Hepatocyte (in vitro differentiated cells): Measurements from ENCODE around the gene BCL2L1. TPM values are rescaled to one million over a fixed set of nuclear protein-coding genes. Genes with fewer than 3 reads are reported as not detected.

Experiments
- DNase-seq: peaks from one replicate; pipeline ENCODE4 v3.0.0-alpha.2; 2016; ENCODE audit warnings: low spot score
- H2AFZ ChIP-seq: fragments of 200-600 bp; sonication (generic); 2 replicates; pipeline ENCODE4 v1.6.0; 2016; ENCODE audit warnings: antibody characterized with exemption, mild to moderate bottlenecking
- H3K27ac ChIP-seq: fragments of 200-600 bp; sonication (generic); 2 replicates; pipeline ENCODE4 v1.5.1; 2016; ENCODE audit warnings: mild to moderate bottlenecking
- H3K27me3 ChIP-seq: fragments of 200-600 bp; sonication (generic); 2 replicates; pipeline ENCODE4 v1.6.1; 2016
- H3K36me3 ChIP-seq: fragments of 200-600 bp; sonication (generic); replicated peaks from 2 replicates; pipeline ENCODE4 v1.5.1; 2016; ENCODE audit warnings: low read depth; ENCODE audit not compliant: insufficient read depth
- H3K4me1 ChIP-seq: fragments of 200-600 bp; sonication (generic); 2 replicates; pipeline ENCODE4 v1.5.1; 2016; ENCODE audit warnings: mild to moderate bottlenecking, moderate library complexity; ENCODE audit not compliant: insufficient read depth
- H3K4me2 ChIP-seq: fragments of 200-600 bp; sonication (generic); 2 replicates; pipeline ENCODE4 v1.6.0; 2016
- H3K4me3 ChIP-seq: fragments of 200-600 bp; sonication (generic); 2 replicates; pipeline ENCODE4 v1.5.1; 2016; ENCODE audit warnings: mild to moderate bottlenecking
- H3K79me2 ChIP-seq: fragments of 200-600 bp; sonication (generic); 2 replicates; pipeline ENCODE4 v1.6.0; 2017; ENCODE audit warnings: mild to moderate bottlenecking
- H3K9me2 ChIP-seq: fragments of 200-600 bp; sonication (generic); replicated peaks from 2 replicates; pipeline ENCODE4 v1.6.0; 2017; ENCODE audit warnings: mild to moderate bottlenecking; ENCODE audit not compliant: insufficient read depth
- H3K9me3 ChIP-seq: fragments of 200-600 bp; sonication (generic); 2 replicates; pipeline ENCODE4 v1.5.1; 2016; ENCODE audit warnings: low read depth, mild to moderate bottlenecking
- H4K20me1 ChIP-seq: fragments of 200-600 bp; sonication (generic); 2 replicates; pipeline ENCODE4 v1.6.0; 2016; ENCODE audit warnings: mild to moderate bottlenecking; ENCODE audit not compliant: insufficient read depth, poor library complexity, severe bottlenecking
- EZH2 ChIP-seq: fragments of 200-600 bp; sonication (generic); IDR thresholded peaks from 2 replicates; pipeline ENCODE4 v1.6.1; 2016; ENCODE audit warnings: antibody characterized with exemption, mild to moderate bottlenecking, borderline replicate concordance
- EZH2phosphoT487 ChIP-seq: fragments of 200-600 bp; sonication (generic); IDR thresholded peaks from one replicate; pipeline ENCODE4 v1.6.1; 2018; ENCODE audit warnings: antibody characterized with exemption, mild to moderate bottlenecking, low read depth, moderate library complexity; ENCODE audit not compliant: unreplicated experiment, severe bottlenecking
- WGBS: methylation state at CpG from one replicate; pipeline ENCODE4 v1.1.6; 2016; ENCODE audit warnings: low lambda C conversion rate; ENCODE audit errors: missing lambda C conversion rate; 5-methylcytosine and 5-hydroxymethylcytosine counted together
- polyA plus RNA-seq: library from polyadenylated mRNA; unstranded; fragments of >200 nt; fragmentation: Nextera tagmentation; extraction: Ambion mirVana; gene quantifications from 2 replicates; pipeline ENCODE4 v1.2.1, GENCODE V29; 2016
- total RNA-seq: library from RNA; depleted of rRNA; stranded (reverse); fragments of >200 nt; gene quantifications from 2 replicates; pipeline ENCODE4 v1.2.3, GENCODE V29; 2014
- TF ChIP-seq, protein P1 (sequence below): fragments of 200-600 bp; sonication (generic); IDR thresholded peaks from 2 replicates; pipeline ENCODE4 v1.5.1; 2016; ENCODE audit warnings: antibody characterized with exemption, mild to moderate bottlenecking; ENCODE audit not compliant: poor library complexity

Gene BCL2L1
- total and polyA plus RNA-seq, 2 experiments from 2014 or later: 104 to 139 TPM

DNA sequence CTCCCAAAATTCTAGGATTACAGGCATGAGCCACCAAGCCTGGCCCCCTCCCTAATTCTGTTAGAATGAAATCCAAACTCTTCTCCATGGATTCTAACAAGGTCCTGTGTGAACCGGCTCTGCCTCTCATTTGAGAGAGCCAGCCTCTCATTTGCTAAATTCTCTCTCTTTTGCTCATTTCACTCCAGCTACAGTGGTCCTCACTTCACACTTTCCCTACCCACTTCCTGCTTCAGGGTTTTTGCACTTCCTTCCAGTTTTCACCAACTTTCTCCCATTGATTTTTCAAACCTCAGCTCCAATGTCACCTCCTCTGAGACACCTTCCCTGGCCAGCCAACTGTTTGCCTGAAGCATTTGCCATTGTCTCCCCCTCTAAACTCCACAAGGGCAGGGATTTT lies 79.8 kb downstream of the BCL2L1 start:
- Histone ChIP-seq H3K79me2 (no peaks in the 10 kb centered on the region), H4K20me1 (no peaks in the 10 kb centered on the region), H3K4me3 (no peak overlapping the region), H3K36me3 (no peaks in the 10 kb centered on the region), H3K27me3 (no peaks in the 10 kb centered on the region), H3K9me2 (no peaks in the 10 kb centered on the region), H3K27ac (no peak overlapping the region), H3K4me2 (no peak overlapping the region), H3K9me3 (no peaks in the 10 kb centered on the region), H2AFZ (no peak overlapping the region), H3K4me1 (peaks cover 5% of the 10 kb centered on the region)
- WGBS: 87% methylated on average over 1 of the region's 1 CpG
- DNase-seq: no peak
- TF ChIP-seq, protein P1, sequence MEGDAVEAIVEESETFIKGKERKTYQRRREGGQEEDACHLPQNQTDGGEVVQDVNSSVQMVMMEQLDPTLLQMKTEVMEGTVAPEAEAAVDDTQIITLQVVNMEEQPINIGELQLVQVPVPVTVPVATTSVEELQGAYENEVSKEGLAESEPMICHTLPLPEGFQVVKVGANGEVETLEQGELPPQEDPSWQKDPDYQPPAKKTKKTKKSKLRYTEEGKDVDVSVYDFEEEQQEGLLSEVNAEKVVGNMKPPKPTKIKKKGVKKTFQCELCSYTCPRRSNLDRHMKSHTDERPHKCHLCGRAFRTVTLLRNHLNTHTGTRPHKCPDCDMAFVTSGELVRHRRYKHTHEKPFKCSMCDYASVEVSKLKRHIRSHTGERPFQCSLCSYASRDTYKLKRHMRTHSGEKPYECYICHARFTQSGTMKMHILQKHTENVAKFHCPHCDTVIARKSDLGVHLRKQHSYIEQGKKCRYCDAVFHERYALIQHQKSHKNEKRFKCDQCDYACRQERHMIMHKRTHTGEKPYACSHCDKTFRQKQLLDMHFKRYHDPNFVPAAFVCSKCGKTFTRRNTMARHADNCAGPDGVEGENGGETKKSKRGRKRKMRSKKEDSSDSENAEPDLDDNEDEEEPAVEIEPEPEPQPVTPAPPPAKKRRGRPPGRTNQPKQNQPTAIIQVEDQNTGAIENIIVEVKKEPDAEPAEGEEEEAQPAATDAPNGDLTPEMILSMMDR: no peak
- TF ChIP-seq EZH2 (no peak), EZH2phosphoT487 (no peak)

DNA sequence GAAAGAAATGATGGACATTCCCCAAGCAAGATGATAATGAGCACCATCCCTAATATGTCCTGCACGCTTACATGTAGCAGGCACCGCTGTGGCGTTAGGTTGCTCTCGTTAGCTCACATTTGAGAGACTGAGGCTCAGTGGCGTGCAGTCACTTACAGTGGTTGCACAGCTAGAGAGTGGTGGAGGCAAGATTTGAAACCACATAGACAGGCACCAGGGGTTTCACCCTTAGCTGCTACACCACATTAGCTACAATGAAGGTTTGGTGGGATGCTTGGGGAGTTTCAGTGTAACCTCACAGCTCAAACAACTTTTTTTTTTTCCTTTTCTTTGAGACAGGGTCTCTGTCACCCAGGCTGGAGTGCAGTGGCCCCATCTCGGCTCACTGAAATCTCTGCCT lies 81.3 kb downstream of the BCL2L1 start:
- no peak overlapping the region for H2AFZ ChIP-seq
- WGBS: 94% methylated on average over 6 of the region's 6 CpGs
- H3K4me2 ChIP-seq: no peak overlapping the region
- no peaks in the 10 kb centered on the region for H3K79me2 ChIP-seq
- TF ChIP-seq, protein P1: no peak
- TF ChIP-seq EZH2 (no peak), EZH2phosphoT487 (no peak)
- no peaks in the 10 kb centered on the region for H3K9me2 ChIP-seq
- H3K36me3 ChIP-seq: no peaks in the 10 kb centered on the region
- DNase-seq: no peak
- H3K27me3 ChIP-seq: no peaks in the 10 kb centered on the region
- no peaks in the 10 kb centered on the region for H4K20me1 ChIP-seq
- H3K4me3 ChIP-seq: no peak overlapping the region
- no peaks in the 10 kb centered on the region for H3K9me3 ChIP-seq
- H3K27ac ChIP-seq: no peak overlapping the region
- peaks cover 5% of the 10 kb centered on the region for H3K4me1 ChIP-seq

DNA sequence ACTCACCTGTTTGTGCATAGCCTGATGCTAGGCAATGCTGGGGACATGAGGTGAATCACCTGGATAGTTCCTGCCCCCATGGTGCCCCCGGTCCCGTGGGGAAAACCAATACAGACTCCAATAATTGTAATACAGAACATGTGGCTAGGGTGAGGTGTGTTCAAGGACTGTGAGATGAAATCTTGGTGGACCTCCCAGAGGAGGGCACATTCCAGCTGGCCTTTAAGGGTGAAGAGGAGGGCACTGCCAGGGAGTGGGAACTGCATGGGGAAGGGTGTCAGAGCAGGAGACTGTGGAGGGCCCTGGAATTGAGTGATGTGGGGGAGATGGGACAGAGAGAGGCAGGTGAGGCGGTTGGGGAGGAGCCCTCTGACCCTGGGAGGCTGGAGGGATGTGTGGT lies 82.4 kb downstream of the BCL2L1 start:
- no peak overlapping the region for H3K27ac ChIP-seq
- no peak overlapping the region for H2AFZ ChIP-seq

More for the DNA sequence above, 82.4 kb downstream of the BCL2L1 start:
- no peak for DNase-seq
- Histone ChIP-seq H3K36me3 (no peaks in the 10 kb centered on the region), H3K79me2 (no peaks in the 10 kb centered on the region), H3K4me2 (no peak overlapping the region), H3K9me3 (no peaks in the 10 kb centered on the region), H3K27me3 (no peaks in the 10 kb centered on the region), H4K20me1 (no peaks in the 10 kb centered on the region), H3K4me1 (peaks cover 5% of the 10 kb centered on the region), H3K9me2 (no peaks in the 10 kb centered on the region), H3K4me3 (no peak overlapping the region)
- 66% methylated on average over 3 of the region's 3 CpGs for WGBS
- TF ChIP-seq EZH2: no peak
- TF ChIP-seq, protein P1: no peak
- TF ChIP-seq EZH2phosphoT487: no peak
